ENCODE results near the gene RHBDD2. TPM values are rescaled to one million over a fixed set of nuclear protein-coding genes. Genes with fewer than 3 reads are reported as not detected.
A peak's percentile ranks its signal among the peaks of the same experiment; 100 is the strongest.

RHBDD2 gene
- total and polyA plus RNA-seq, 10 donors = 30.5 to 69.2 (median 47.0) TPM

- H3K4me1 ChIP-seq = peaks cover 7 to 25% (median 14%) of the 10 kb centered on the region in 6 donors
- no peaks in the 10 kb centered on the region for H3K36me3 ChIP-seq
- TF ChIP-seq POLR2AphosphoS5 (IDR thresholded peaks at IDR 0.05) (peak in 1 of 3 donors; percentile 36), CTCF (IDR thresholded peaks at IDR 0.05 in 8 of 11, conservative IDR thresholded peaks at IDR 0.05 in 3 of 11) (peak; percentile 63 to 92 (median 76)), POLR2A (IDR thresholded peaks at IDR 0.05) (no peak)
- H3K9me3 ChIP-seq = no peaks in the 10 kb centered on the region
- H3K27me3 ChIP-seq (replicated peaks in 1 of 7) = no peaks in the 10 kb centered on the region
- H3K4me3 ChIP-seq = peak overlapping the region in 1 of 8 donors; percentile 25
- WGBS, 5 donors = 43 to 53% (median 47%) methylated on average over 10 to 19 of the region's 19 CpGs
- DNase-seq = peak; percentile 82
- H3K27ac ChIP-seq = peak overlapping the region in 2 of 8 donors; percentile 11 to 57
- intact Hi-C loops (cut with DNase I; ENCODE audit: low total_unique reads) = loop anchor here (2.0 kb wide), 1 partner anchor 154 kb away; no protein-coding TSS in a partner anchor
These were observed 12.1 kb upstream of the RHBDD2 start for GRCh38 chr7:75866489-75867389.

GRCh38 chr7:75867390-75867717 is 11.5 kb upstream of the RHBDD2 start:
- peaks cover 7 to 31% (median 20%) of the 10 kb centered on the region in 6 donors for H3K4me1 ChIP-seq
- no peak for DNase-seq
- no peaks in the 10 kb centered on the region for H3K9me3 ChIP-seq
- no peaks in the 10 kb centered on the region for H3K36me3 ChIP-seq
- H3K4me3 ChIP-seq = no peak overlapping the region
- intact Hi-C loops (cut with DNase I; ENCODE audit: low total_unique reads) = loop anchor here (2.0 kb wide), 1 partner anchor 153 kb away; no protein-coding TSS in a partner anchor
- H3K27ac ChIP-seq = no peak overlapping the region
- TF ChIP-seq POLR2AphosphoS5 (IDR thresholded peaks at IDR 0.05) (no peak), POLR2A (IDR thresholded peaks at IDR 0.05) (no peak), CTCF (IDR thresholded peaks at IDR 0.05 in 8 of 11, conservative IDR thresholded peaks at IDR 0.05 in 3 of 11) (no peak)
- 69 to 87% (median 83%) methylated on average over 4 of the region's 4 CpGs for WGBS, 5 donors
- H3K27me3 ChIP-seq (replicated peaks in 1 of 7) = no peaks in the 10 kb centered on the region

GRCh38 chr7:75868153-75868552 is 10.7 kb upstream of the RHBDD2 start:
- no peak overlapping the region for H3K27ac ChIP-seq
- intact Hi-C loops (cut with DNase I; ENCODE audit: low total_unique reads) = no loop called here
- no peaks in the 10 kb centered on the region for H3K9me3 ChIP-seq
- WGBS, 5 donors = 86 to 97% (median 90%) methylated on average over 2 of the region's 2 CpGs
- H3K27me3 ChIP-seq (replicated peaks in 1 of 7) = no peaks in the 10 kb centered on the region
- no peak for TF ChIP-seq POLR2A (IDR thresholded peaks at IDR 0.05)
- TF ChIP-seq CTCF (IDR thresholded peaks at IDR 0.05 in 8 of 11, conservative IDR thresholded peaks at IDR 0.05 in 3 of 11) = no peak
- no peak for TF ChIP-seq POLR2AphosphoS5 (IDR thresholded peaks at IDR 0.05)
- no peak for DNase-seq
- H3K36me3 ChIP-seq = no peaks in the 10 kb centered on the region
- H3K4me1 ChIP-seq = peaks cover 7 to 39% (median 22%) of the 10 kb centered on the region in 6 donors
- H3K4me3 ChIP-seq = no peak overlapping the region

- 71 to 84% (median 80%) methylated on average over 7 of the region's 7 CpGs for WGBS, 5 donors
- Histone ChIP-seq H3K9me3 (no peaks in the 10 kb centered on the region), H3K27me3 (replicated peaks in 1 of 7) (no peaks in the 10 kb centered on the region), H3K4me1 (peaks cover 7 to 41% (median 22%) of the 10 kb centered on the region in 6 donors), H3K27ac (no peak overlapping the region), H3K4me3 (no peak overlapping the region), H3K36me3 (no peaks in the 10 kb centered on the region)
- TF ChIP-seq CTCF (IDR thresholded peaks at IDR 0.05 in 8 of 11, conservative IDR thresholded peaks at IDR 0.05 in 3 of 11) = no peak
- no peak for TF ChIP-seq POLR2AphosphoS5 (IDR thresholded peaks at IDR 0.05)
- TF ChIP-seq POLR2A (IDR thresholded peaks at IDR 0.05) = no peak
- intact Hi-C loops (cut with DNase I; ENCODE audit: low total_unique reads) = loop anchor here (10.0 kb wide), 1 partner anchor 125 kb away; the partner anchor contains the start of gene TMEM120A
- no peak for DNase-seq
These were observed 9.0 kb upstream of the RHBDD2 start for GRCh38 chr7:75869776-75870379.

All from spleen (tissue), 11 donors.